Measurements from ENCODE around the gene ARID4A.

- no peak for TF ChIP-seq CTCF (IDR thresholded peaks at IDR 0.05)
- TF ChIP-seq EP300 (IDR thresholded peaks at IDR 0.05) = no peak
These were observed 10.7 kb upstream of the ARID4A start for GRCh38 chr14:58287607-58288042.

All from sigmoid colon (tissue), 4 donors.